BLaER1 treated with 17β-estradiol and CSF1 and Interleukin-3, amounts not matched to agents 10 nM and 100 nM (cell line): ENCODE data around the gene CCDC178.
A peak's percentile ranks its signal among the peaks of the same experiment; 100 is the strongest.

Experiments used
- H3K27ac ChIP-seq, 11 experiments: shearing (Covaris generic); formaldehyde crosslinking; 2 replicates each; pipeline ENCODE4 v1.8.1; 2022
- H3K27me3 ChIP-seq, 11 experiments: shearing (Covaris generic); formaldehyde crosslinking; 2 replicates each; pipeline ENCODE4 v1.8.1; 2022
- H3K36me3 ChIP-seq, 11 experiments: shearing (Covaris generic); formaldehyde crosslinking; 2 replicates each; pipeline ENCODE4 v1.8.1; 2022
- H3K4me1 ChIP-seq, 10 experiments: shearing (Covaris generic); formaldehyde crosslinking; 2 replicates each; pipeline ENCODE4 v1.8.1; 2022
- H3K4me2 ChIP-seq, 11 experiments: shearing (Covaris generic); formaldehyde crosslinking; 2 replicates each; pipeline ENCODE4 v1.8.1; 2022
- H3K4me3 ChIP-seq, 10 experiments: shearing (Covaris generic); formaldehyde crosslinking; 2 replicates each; pipeline ENCODE4 v1.8.1; 2022
- H3K9ac ChIP-seq, 11 experiments: shearing (Covaris generic); formaldehyde crosslinking; 2 replicates each; pipeline ENCODE4 v1.8.1; 2022
- H3K9me3 ChIP-seq, 11 experiments: shearing (Covaris generic); formaldehyde crosslinking; replicated peaks in 1 of 11; 2 replicates each; pipeline ENCODE4 v1.8.1; 2022
- H4K20me1 ChIP-seq, 11 experiments: shearing (Covaris generic); formaldehyde crosslinking; 2 replicates each; pipeline ENCODE4 v1.8.1; 2022
- Cebpa-rat ChIP-seq, 11 experiments: shearing (Covaris generic); IDR thresholded peaks; 2 replicates each; pipeline ENCODE4 v1.8.1; 2022

Gene CCDC178

DNA sequence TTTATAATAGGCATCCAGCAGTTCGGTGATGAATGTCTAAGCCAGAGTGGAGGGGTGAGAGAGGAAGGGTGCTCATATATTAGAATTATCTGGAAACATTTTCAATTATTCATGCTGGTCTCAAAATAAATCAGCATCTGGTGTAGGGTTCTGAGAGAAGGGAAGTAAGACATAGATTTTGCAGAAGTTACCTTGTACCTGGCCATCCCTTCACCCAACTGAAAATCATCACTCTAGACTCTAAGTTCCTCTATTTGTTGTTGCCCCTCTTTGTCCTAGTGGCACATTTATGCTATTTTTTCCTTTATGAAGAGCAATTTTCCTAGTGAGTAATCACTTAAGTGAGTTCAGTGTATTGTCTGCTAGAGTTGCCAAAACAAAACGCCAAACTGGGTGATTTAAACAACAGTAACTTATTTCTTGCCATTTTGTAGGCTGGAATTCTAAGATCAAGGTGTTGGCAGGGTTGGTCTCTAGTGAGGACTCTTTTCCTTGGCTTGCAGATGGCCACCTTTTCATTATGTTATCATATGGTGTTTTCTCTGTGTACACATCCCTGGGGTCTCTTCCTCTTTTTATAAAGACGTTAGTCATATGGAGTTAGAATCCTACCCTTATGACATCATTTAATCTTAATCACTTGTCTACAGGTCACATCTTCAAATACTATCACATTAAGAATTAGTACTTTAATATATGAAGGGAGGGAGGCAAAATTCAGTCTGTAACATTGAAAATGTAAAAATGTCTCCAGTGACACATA lies 537.8 kb downstream of the CCDC178 start:
- Histone ChIP-seq H4K20me1 (no peaks in the 10 kb centered on the region), H3K9me3 (peaks cover 6 to 19% (median 14%) of the 10 kb centered on the region in 11 experiments; a peak in 19 of 22 replicates), H3K4me2 (no peak overlapping the region), H3K27ac (no peak overlapping the region), H3K27me3 (no peaks in the 10 kb centered on the region), H3K4me1 (no peaks in the 10 kb centered on the region), H3K9ac (no peak overlapping the region), H3K4me3 (no peak overlapping the region), H3K36me3 (no peaks in the 10 kb centered on the region)
- TF ChIP-seq Cebpa-rat (IDR thresholded peaks at IDR 0.05) = no peak

DNA sequence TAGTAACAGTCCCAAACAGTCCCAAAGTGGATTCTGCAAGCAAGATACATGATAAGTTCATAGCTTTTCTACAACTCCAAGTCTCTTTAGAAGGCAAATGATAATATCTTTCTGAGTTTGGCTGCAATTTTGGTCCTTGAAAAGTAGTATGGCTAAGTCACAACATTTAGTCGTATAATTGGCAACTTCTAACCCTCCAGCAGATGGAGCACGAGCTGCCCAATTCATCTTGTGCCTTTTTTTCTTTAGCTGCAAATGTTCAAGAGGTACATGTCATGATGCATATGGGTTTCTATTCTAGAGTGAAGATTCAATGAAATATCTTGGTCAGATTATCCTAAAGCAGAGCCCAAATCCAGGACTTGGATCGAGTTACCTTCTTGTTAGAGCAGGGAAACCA lies 540.7 kb downstream of the CCDC178 start:
- H3K9me3 ChIP-seq = peaks cover 11 to 25% (median 21%) of the 10 kb centered on the region in 11 experiments
- no peaks in the 10 kb centered on the region for H3K27me3 ChIP-seq
- H3K27ac ChIP-seq = no peak overlapping the region
- 0 out of 22 replicates have a peak, but pooled peaks cover 0 to 4% (median 0%) of the 10 kb centered on the region in 11 experiments for H3K36me3 ChIP-seq
- no peak for TF ChIP-seq Cebpa-rat (IDR thresholded peaks at IDR 0.05)
- no peak overlapping the region for H3K4me2 ChIP-seq
- no peak overlapping the region for H3K9ac ChIP-seq
- H4K20me1 ChIP-seq = no peaks in the 10 kb centered on the region
- no peak overlapping the region for H3K4me3 ChIP-seq
- peaks cover 0 to 16% (median 0%) of the 10 kb centered on the region in 10 experiments; a peak in 3 of 20 replicates for H3K4me1 ChIP-seq

DNA sequence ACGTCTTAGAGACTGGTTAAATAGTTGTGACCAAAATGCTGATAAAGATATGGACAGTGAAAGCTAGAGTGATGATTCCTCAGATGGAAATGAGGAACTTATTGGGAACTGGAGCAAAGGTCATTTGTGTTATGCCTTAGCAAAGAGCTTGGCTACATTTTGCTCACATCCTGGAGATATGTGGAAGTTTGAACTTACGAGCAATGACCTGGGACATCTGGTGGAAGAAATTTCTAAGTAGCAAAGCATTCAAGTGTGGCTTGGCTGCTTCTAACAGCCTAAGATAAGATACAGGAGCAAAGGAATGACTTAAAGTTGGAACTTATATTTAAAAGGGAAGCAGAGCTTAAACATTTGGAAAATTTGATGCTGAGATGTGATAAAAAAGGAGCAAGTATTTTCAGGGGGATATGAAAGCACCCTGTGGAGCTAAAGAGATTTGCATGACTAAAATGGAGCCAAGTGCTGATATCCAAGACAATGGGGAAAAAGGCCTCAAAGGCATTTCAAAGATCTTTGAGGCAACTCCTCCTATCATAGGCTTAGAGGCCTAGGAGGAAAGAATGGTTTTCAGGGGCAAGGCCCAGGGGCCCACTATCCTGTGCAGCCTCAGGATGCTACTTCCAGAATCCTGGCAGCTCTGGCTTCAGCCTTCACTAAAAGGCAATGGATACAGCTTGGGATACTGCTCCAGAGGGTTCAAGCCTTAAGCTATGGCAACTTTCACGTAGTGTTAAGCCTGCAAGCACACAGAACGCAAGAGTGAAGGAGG lies 543.6 kb downstream of the CCDC178 start:
- H3K4me3 ChIP-seq = no peak overlapping the region
- peak overlapping the region in 2 of 11 experiments; percentile 40 to 41; a peak in 3 of 22 replicates for H3K4me2 ChIP-seq
- H3K27me3 ChIP-seq = no peaks in the 10 kb centered on the region
- H4K20me1 ChIP-seq = no peaks in the 10 kb centered on the region
- H3K27ac ChIP-seq = no peak overlapping the region
- H3K36me3 ChIP-seq = 0 out of 22 replicates have a peak, but pooled peaks cover 0 to 4% (median 0%) of the 10 kb centered on the region in 11 experiments
- peaks cover 11 to 25% (median 21%) of the 10 kb centered on the region in 11 experiments for H3K9me3 ChIP-seq
- no peak for TF ChIP-seq Cebpa-rat (IDR thresholded peaks at IDR 0.05)
- no peak overlapping the region for H3K9ac ChIP-seq
- H3K4me1 ChIP-seq = peaks cover 0 to 16% (median 0%) of the 10 kb centered on the region in 10 experiments; a peak in 3 of 20 replicates

DNA sequence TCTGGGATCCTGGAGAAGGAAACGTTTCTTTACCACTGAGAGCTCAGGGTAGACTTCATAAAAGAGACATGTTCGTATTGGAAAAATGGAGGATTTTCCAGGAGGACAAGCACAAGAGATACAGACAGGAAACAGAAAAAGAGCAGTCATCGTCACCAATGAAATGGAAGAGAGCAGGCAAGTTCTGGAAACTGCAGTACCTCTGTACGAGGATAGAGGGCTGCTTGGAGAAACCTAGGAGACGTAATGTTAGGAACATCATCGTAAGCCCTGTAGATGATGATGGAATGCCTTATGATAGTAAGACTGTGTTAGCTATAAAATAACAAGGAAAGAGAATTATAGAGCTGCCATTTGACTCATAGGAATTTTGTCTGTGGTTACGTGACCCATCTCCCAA lies 546.6 kb downstream of the CCDC178 start:
- Histone ChIP-seq H3K9me3 (peaks cover 11 to 25% (median 21%) of the 10 kb centered on the region in 11 experiments), H3K4me1 (peaks cover 0 to 16% (median 0%) of the 10 kb centered on the region in 10 experiments; a peak in 3 of 20 replicates), H3K9ac (no peak overlapping the region), H3K36me3 (0 out of 22 replicates have a peak, but pooled peaks cover 0 to 4% (median 0%) of the 10 kb centered on the region in 11 experiments), H3K27ac (no peak overlapping the region), H3K27me3 (no peaks in the 10 kb centered on the region), H3K4me3 (no peak overlapping the region), H4K20me1 (no peaks in the 10 kb centered on the region), H3K4me2 (no peak overlapping the region)
- TF ChIP-seq Cebpa-rat (IDR thresholded peaks at IDR 0.05) = no peak

DNA sequence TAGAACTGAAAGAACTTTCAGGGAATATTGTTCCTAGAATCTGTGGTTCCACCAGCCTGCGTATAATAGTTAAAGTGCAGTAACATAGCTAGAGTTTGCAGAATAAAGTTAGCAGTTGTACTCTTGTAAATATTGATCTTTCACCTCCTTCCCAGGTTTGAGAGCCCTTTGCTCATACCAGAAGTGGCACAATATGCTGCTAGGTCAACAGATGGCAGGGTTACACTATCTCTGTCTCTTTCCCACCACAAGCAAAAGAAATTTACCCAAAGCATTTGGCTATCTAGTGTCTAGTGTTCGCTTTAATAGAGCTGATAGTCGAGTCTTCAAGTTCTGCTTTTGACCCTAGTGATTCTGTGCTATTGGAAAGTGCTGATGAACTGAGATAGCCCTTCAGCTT lies 548.7 kb downstream of the CCDC178 start:
- no peak overlapping the region for H3K9ac ChIP-seq
- H3K27me3 ChIP-seq = no peaks in the 10 kb centered on the region
- H3K4me1 ChIP-seq = peaks cover 0 to 7% (median 0%) of the 10 kb centered on the region in 10 experiments; a peak in 3 of 20 replicates
- no peak overlapping the region for H3K27ac ChIP-seq
- no peaks in the 10 kb centered on the region for H3K36me3 ChIP-seq
- no peak overlapping the region for H3K4me2 ChIP-seq
- no peaks in the 10 kb centered on the region for H4K20me1 ChIP-seq
- no peak overlapping the region for H3K4me3 ChIP-seq
- no peak for TF ChIP-seq Cebpa-rat (IDR thresholded peaks at IDR 0.05)
- peaks cover 0 to 8% (median 5%) of the 10 kb centered on the region in 11 experiments; a peak in 15 of 22 replicates for H3K9me3 ChIP-seq

DNA sequence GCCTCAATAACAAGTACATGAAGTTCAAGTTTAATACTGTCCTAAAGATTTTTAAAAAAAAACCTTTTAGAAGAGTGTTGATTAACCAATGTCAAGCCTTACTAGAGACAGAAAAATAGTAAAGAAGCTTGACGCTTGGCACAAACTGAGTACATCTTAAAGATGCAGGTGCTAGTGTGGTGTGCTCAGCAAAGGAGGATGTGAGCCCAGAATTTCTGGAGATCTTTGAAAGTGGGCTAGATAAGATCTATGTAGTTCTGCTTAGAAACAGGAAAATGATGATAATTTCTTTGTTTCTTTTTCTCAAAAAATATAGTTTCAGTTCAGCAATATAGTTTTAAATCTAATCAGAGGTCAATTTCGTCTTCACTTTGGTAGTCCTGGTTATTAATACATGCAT lies 549.4 kb downstream of the CCDC178 start:
- Histone ChIP-seq H3K36me3 (no peaks in the 10 kb centered on the region), H4K20me1 (no peaks in the 10 kb centered on the region), H3K9me3 (peaks cover 0 to 1% (median 0%) of the 10 kb centered on the region in 11 experiments; a peak in 2 of 22 replicates), H3K27ac (no peak overlapping the region), H3K4me1 (peaks cover 0 to under 1% (median 0%) of the 10 kb centered on the region in 10 experiments; a peak in 2 of 20 replicates), H3K4me2 (no peak overlapping the region), H3K27me3 (no peaks in the 10 kb centered on the region), H3K4me3 (no peak overlapping the region), H3K9ac (no peak overlapping the region)
- no peak for TF ChIP-seq Cebpa-rat (IDR thresholded peaks at IDR 0.05)

DNA sequence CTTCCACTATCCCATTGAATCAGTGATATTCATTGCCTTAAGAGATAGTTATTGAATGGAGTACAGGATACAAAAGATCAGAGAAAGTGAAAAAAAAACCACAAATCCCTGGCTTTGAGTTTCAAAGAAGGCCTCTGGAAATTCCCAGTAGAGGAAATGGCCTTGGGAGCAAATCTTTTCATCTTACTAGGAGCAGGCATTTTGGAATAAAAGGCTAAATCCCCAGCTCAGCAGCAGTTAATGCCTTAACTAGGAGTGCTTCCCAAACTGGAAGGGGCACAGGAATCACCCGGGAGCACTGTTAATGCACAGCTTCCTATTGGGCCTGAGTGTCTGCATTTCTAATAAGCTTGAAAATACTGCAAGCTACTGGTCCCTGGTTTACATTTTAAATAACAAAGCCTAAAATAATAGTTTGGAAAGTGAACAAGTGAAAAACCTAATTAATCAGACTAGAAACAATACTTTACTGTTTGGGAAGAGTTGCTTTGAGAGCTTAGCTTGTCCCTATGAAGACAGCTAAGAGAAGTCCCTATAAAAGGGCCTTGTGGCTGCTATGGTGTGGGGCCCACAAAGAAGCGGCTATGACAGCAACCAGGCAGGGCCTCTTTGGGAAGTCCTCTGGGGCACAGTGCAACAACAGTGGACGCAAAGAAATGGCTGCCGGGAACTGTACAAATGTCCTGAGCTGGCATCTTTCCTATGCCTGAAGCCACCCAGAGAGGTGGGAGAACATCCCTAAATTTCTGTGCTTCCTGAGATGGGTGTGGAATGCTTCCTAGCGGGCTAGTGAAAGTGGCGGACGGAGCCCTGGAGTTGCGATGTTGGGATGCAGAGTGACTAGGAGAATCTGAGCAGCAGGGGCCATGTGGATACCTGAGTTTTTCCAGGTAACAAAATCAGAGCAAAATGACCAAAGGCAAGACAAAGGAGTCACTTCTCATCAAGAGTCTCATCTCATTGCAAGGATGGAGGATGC lies 550.6 kb downstream of the CCDC178 start:
- Histone ChIP-seq H4K20me1 (no peaks in the 10 kb centered on the region), H3K4me1 (no peaks in the 10 kb centered on the region), H3K4me3 (no peak overlapping the region), H3K27ac (no peak overlapping the region), H3K27me3 (no peaks in the 10 kb centered on the region), H3K4me2 (no peak overlapping the region), H3K9ac (no peak overlapping the region), H3K36me3 (no peaks in the 10 kb centered on the region), H3K9me3 (no peaks in the 10 kb centered on the region)
- no peak for TF ChIP-seq Cebpa-rat (IDR thresholded peaks at IDR 0.05)

DNA sequence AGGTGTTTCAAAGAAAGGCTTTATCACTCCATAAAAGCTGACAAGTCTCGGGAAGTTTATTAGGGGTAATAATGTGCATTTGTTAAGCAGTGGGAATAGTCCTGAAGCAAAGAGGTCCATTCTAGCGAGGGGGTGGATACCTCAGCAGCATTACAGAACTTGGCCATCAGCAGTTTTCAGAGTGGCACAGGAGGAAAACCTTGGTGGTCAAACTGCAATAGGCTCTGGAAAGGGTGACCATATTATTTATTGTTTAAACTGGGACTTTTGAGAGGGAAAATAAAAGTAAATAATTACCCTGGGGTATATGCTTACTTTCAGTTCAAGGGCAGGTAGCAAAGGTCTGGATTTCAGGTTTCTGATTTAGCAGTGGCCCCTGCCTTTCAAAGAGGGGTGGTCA lies 552.2 kb downstream of the CCDC178 start:
- Histone ChIP-seq H3K9me3 (no peaks in the 10 kb centered on the region), H3K27ac (no peak overlapping the region), H3K4me1 (no peaks in the 10 kb centered on the region), H3K27me3 (no peaks in the 10 kb centered on the region), H3K4me3 (no peak overlapping the region), H3K9ac (no peak overlapping the region), H4K20me1 (no peaks in the 10 kb centered on the region), H3K36me3 (no peaks in the 10 kb centered on the region), H3K4me2 (no peak overlapping the region)
- no peak for TF ChIP-seq Cebpa-rat (IDR thresholded peaks at IDR 0.05)
